Endothelial cell of umbilical vein (primary cell): Measurements from ENCODE around the gene AFAP1L2. TPM values are rescaled to one million over a fixed set of nuclear protein-coding genes. Genes with fewer than 3 reads are reported as not detected.

Experiments used
- BruUV-seq: library from RNA; stranded (reverse); fragments of 400-500 nt; replicated peaks from 2 replicates; lab custom pipeline; 2021; lab: Mats Ljungman, UMichigan
- CTCF ChIA-PET: fragments of 300-600, 350-600 bp; sonication (Branson Sonifier 250); formaldehyde crosslinking; loops from one replicate; lab custom pipeline; 2021; ENCODE audit warnings: antibody characterized with exemption, inconsistent platforms; lab: Charles Lee
- POLR2A ChIA-PET: fragments of 300-600, 350-600 bp; sonication (Branson Sonifier 250); formaldehyde crosslinking; loops from one replicate; lab custom pipeline; 2021; ENCODE audit warnings: antibody characterized with exemption, inconsistent platforms; lab: Charles Lee
- DNase-seq: peaks from one replicate; pipeline ENCODE4 v3.0.0-alpha.2; 2011; ENCODE audit warnings: low read depth, low spot score
- FAIRE-seq: peaks from 2 replicates; lab custom pipeline; 2011; peaks lifted over from hg19 to GRCh38; lab: Jason Lieb, UNC
- H2AFZ ChIP-seq: 2 replicates; pipeline ENCODE4 v1.6.0; 2012; ENCODE audit warnings: low read depth, low read length, control low read depth, inconsistent platforms
- H3K27ac ChIP-seq: 2 replicates; pipeline ENCODE4 v1.5.1; 2011; ENCODE audit warnings: low read depth, mild to moderate bottlenecking, control low read depth, low read length, moderate library complexity; ENCODE audit not compliant: insufficient read depth
- H3K27me3 ChIP-seq, 2 experiments: 2 replicates each; pipeline versions ENCODE4 v1.6.0 to v1.6.1; 2011; ENCODE audit warnings: low read length in 2 of 2, mixed read lengths in 1 of 2; ENCODE audit not compliant: control insufficient read depth in 2 of 2, insufficient read depth in 2 of 2
- H3K36me3 ChIP-seq, 2 experiments: 2 replicates in 1 of 2; 3 replicates in 1 of 2; pipeline ENCODE4 v1.5.1; 2011; ENCODE audit warnings: low read length in 2 of 2, mild to moderate bottlenecking in 1 of 2, moderate library complexity in 1 of 2; ENCODE audit not compliant: control insufficient read depth in 2 of 2, insufficient read depth in 2 of 2; ENCODE audit errors: extremely low read depth in 1 of 2
- H3K4me1 ChIP-seq: 3 replicates; pipeline ENCODE4 v1.5.1; 2011; ENCODE audit warnings: mild to moderate bottlenecking, low read length; ENCODE audit not compliant: control insufficient read depth, insufficient read depth; ENCODE audit errors: extremely low read depth
- H3K4me2 ChIP-seq: 2 replicates; pipeline ENCODE4 v1.6.1; 2011; ENCODE audit warnings: low read length, control low read depth, mixed read lengths; ENCODE audit not compliant: insufficient read depth
- H3K4me3 ChIP-seq, 3 experiments: fragments of 200-600 bp in 1 of 3; sonication (generic), shearing (Covaris generic) in 1 of 3; replicated peaks in 1 of 3; 2 replicates each; pipeline ENCODE4 v1.5.1; 2011 to 2016; ENCODE audit warnings: control low read depth in 3 of 3, low read length in 3 of 3, mild to moderate bottlenecking in 2 of 3, inconsistent platforms in 1 of 3, low read depth in 1 of 3, moderate library complexity in 1 of 3; ENCODE audit not compliant: insufficient read depth in 1 of 3
- H3K79me2 ChIP-seq: 2 replicates; pipeline ENCODE4 v1.6.0; 2012; ENCODE audit warnings: low read length, inconsistent platforms; ENCODE audit not compliant: control insufficient read depth, insufficient read depth
- H3K9ac ChIP-seq: replicated peaks from 2 replicates; pipeline ENCODE3; 2011; ENCODE audit warnings: low read length, control low read depth; ENCODE audit not compliant: insufficient read depth; ENCODE audit errors: extremely low read depth
- H3K9me1 ChIP-seq: replicated peaks from 3 replicates; pipeline ENCODE4 v1.6.0; 2011; ENCODE audit warnings: mild to moderate bottlenecking, low read length; ENCODE audit not compliant: control insufficient read depth, insufficient read depth; ENCODE audit errors: extremely low read depth
- H3K9me3 ChIP-seq: replicated peaks from 2 replicates; pipeline ENCODE4 v1.5.1; 2012; ENCODE audit warnings: low read length, inconsistent platforms; ENCODE audit not compliant: control insufficient read depth, insufficient read depth
- H4K20me1 ChIP-seq: replicated peaks from 2 replicates; pipeline ENCODE3; 2011; ENCODE audit warnings: mild to moderate bottlenecking, low read length; ENCODE audit not compliant: control insufficient read depth, insufficient read depth; ENCODE audit errors: extremely low read depth
- EZH2 ChIP-seq: IDR thresholded peaks from 2 replicates; pipeline ENCODE4 v1.6.1; 2012; ENCODE audit warnings: borderline replicate concordance, low read depth, mild to moderate bottlenecking, moderate library complexity, low read length, inconsistent platforms; ENCODE audit not compliant: severe bottlenecking
- FOS ChIP-seq: IDR thresholded peaks from 2 replicates; pipeline ENCODE4 v1.6.1; 2011; ENCODE audit warnings: mild to moderate bottlenecking, low read length, moderate library complexity, borderline replicate concordance; ENCODE audit not compliant: insufficient read depth
- GATA2 ChIP-seq: IDR thresholded peaks from 2 replicates; pipeline ENCODE4 v1.7.0; 2011; ENCODE audit warnings: low read depth, mild to moderate bottlenecking, moderate library complexity, mixed read lengths, low read length; ENCODE audit not compliant: insufficient read length, insufficient read depth
- JUN ChIP-seq: IDR thresholded peaks from 2 replicates; pipeline ENCODE4 v1.6.1; 2011; ENCODE audit warnings: borderline replicate concordance, low read depth; ENCODE audit not compliant: insufficient read length, insufficient read depth
- MYC ChIP-seq: IDR thresholded peaks from one replicate; pipeline ENCODE4 v1.6.1; 2011; ENCODE audit warnings: mild to moderate bottlenecking, low read depth, low read length
- POLR2A ChIP-seq: IDR thresholded peaks from 2 replicates; pipeline ENCODE4 v1.6.1; 2012; ENCODE audit warnings: low read depth, mild to moderate bottlenecking, control low read depth, low read length
- POLR2AphosphoS5 ChIP-seq: IDR thresholded peaks from 2 replicates; pipeline ENCODE4 v1.6.1; 2012; ENCODE audit warnings: low read depth, mild to moderate bottlenecking, control low read depth, low read length, moderate library complexity; ENCODE audit not compliant: insufficient read depth
- dilution Hi-C: fragments of 300-500 bp; cut with MboI; formaldehyde crosslinking; loops from one replicate; pipeline ENCODE4 v1.15.0; 2019; ENCODE audit warnings: low sequenced_read_pairs; ENCODE audit not compliant: extremely low pct_ligation_motif_present
- intact Hi-C: fragments of 100-400 bp; cut with micrococcal nuclease; formaldehyde crosslinking; loops from one replicate; pipeline ENCODE4 v1.10.0; 2022
- polyA plus RNA-seq, 4 experiments: library from polyadenylated mRNA; depleted of rRNA in 3 of 4; stranded (reverse) in 3 of 4; unstranded in 1 of 4; fragments of >200 nt; gene quantifications; 2 replicates each; pipeline versions ENCODE4 v1.2.1 to v1.2.3, GENCODE V29; 2011 to 2012; ENCODE audit warnings: missing spikeins in 1 of 4
- total RNA-seq: library from RNA; stranded (reverse); gene quantifications from 2 replicates; pipeline ENCODE4 v1.2.3, GENCODE V29; 2021
- TF ChIP-seq, protein P1 (sequence below), 2 donors: IDR thresholded peaks; 1 replicate in 1 of 2; 2 replicates in 1 of 2; pipeline ENCODE4 v1.5.1; 2011; ENCODE audit warnings: low read length in 2 of 2, mild to moderate bottlenecking in 2 of 2, moderate library complexity in 2 of 2, control low read depth in 1 of 2, inconsistent platforms in 1 of 2, low read depth in 1 of 2; ENCODE audit not compliant: insufficient read depth in 1 of 2; ENCODE audit errors: extremely low read depth in 1 of 2
- TF ChIP-seq, protein P2 (sequence below): IDR thresholded peaks from 2 replicates; pipeline ENCODE4 v1.6.1; 2011; ENCODE audit not compliant: insufficient read depth, insufficient read length

AFAP1L2 gene
- total and polyA plus RNA-seq, 2 donors (not counting 3 experiments of a cell fraction or from before 2014, with no cell fraction given) = 0.90 to 4.1 TPM

DNA sequence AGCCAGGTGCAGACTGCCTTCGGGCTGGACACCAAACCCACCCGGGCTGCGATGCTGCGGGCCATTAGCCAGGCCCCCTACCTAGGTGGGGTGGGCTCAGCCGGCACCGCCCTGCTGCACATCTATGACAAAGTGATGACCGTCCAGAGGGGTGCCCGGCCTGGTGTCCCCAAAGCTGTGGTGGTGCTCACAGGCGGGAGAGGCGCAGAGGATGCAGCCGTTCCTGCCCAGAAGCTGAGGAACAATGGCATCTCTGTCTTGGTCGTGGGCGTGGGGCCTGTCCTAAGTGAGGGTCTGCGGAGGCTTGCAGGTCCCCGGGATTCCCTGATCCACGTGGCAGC is 115.2 kb downstream of the AFAP1L2 start:
- Histone ChIP-seq H2AFZ (no peak overlapping the region), H4K20me1 (no peaks in the 10 kb centered on the region), H3K9me3 (no peaks in the 10 kb centered on the region), H3K9ac (no peak overlapping the region), H3K4me1 (no peaks in the 10 kb centered on the region), H3K79me2 (no peaks in the 10 kb centered on the region), H3K27me3 (peaks cover 0 to 5% of the 10 kb centered on the region in 2 experiments), H3K9me1 (no peaks in the 10 kb centered on the region), H3K4me2 (no peak overlapping the region), H3K36me3 (no peaks in the 10 kb centered on the region), H3K27ac (no peak overlapping the region), H3K4me3 (no peak overlapping the region)
- DNase-seq (no peak), FAIRE-seq (no peak)
- POLR2A ChIA-PET = no interaction called here
- intact Hi-C loops = no loop called here
- BruUV-seq = no TSS peak
- TF ChIP-seq, protein P1, sequence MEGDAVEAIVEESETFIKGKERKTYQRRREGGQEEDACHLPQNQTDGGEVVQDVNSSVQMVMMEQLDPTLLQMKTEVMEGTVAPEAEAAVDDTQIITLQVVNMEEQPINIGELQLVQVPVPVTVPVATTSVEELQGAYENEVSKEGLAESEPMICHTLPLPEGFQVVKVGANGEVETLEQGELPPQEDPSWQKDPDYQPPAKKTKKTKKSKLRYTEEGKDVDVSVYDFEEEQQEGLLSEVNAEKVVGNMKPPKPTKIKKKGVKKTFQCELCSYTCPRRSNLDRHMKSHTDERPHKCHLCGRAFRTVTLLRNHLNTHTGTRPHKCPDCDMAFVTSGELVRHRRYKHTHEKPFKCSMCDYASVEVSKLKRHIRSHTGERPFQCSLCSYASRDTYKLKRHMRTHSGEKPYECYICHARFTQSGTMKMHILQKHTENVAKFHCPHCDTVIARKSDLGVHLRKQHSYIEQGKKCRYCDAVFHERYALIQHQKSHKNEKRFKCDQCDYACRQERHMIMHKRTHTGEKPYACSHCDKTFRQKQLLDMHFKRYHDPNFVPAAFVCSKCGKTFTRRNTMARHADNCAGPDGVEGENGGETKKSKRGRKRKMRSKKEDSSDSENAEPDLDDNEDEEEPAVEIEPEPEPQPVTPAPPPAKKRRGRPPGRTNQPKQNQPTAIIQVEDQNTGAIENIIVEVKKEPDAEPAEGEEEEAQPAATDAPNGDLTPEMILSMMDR (IDR thresholded peaks at IDR 0.05; ENCODE audit: extremely low read depth in 1 of 2, insufficient read depth in 1 of 2, low read depth in 1 of 2, low read length in 2 of 2) = no peak
- TF ChIP-seq POLR2A = no peak
- no peak for TF ChIP-seq MYC
- TF ChIP-seq EZH2 = no peak
- TF ChIP-seq, protein P2, sequence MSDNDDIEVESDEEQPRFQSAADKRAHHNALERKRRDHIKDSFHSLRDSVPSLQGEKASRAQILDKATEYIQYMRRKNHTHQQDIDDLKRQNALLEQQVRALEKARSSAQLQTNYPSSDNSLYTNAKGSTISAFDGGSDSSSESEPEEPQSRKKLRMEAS = no peak
- TF ChIP-seq GATA2 = no peak
- no peak for TF ChIP-seq FOS
- TF ChIP-seq JUN = no peak
- no peak for TF ChIP-seq POLR2AphosphoS5
- dilution Hi-C loops = no loop called here
- CTCF ChIA-PET = no interaction called here
